NT2/D1 (cell line): ENCODE measurements around the gene ERC2.

Experiments
- SUZ12 ChIP-seq: IDR thresholded peaks from 2 replicates; pipeline ENCODE4 v1.6.1; 2011; ENCODE audit not compliant: insufficient read length, insufficient read depth; ENCODE audit errors: extremely low read depth
- YY1 ChIP-seq: IDR thresholded peaks from 2 replicates; pipeline ENCODE4 v1.6.1; 2011; ENCODE audit not compliant: insufficient read length, insufficient read depth
- ZNF274 ChIP-seq: IDR thresholded peaks from 2 replicates; pipeline ENCODE4 v1.6.1; 2011; ENCODE audit warnings: mild to moderate bottlenecking, low read depth, low read length

- TF ChIP-seq ZNF274 (no peak), YY1 (no peak), SUZ12 (no peak)
These were observed 819.5 kb downstream of the ERC2 start for GRCh38 chr3:55648591-55649318.
